DND-41 (cell line): ENCODE measurements around the gene ATP9B.
"Not testable (repeated sequence)": the region's sequence is repeated elsewhere in the genome, so short reads cannot be mapped to it uniquely, and the experiment has no call there.

ENCODE experiments used
- ATAC-seq: fragments of 200-7000 bp; cut with Tn5 transposase; 3 replicates; pipeline ENCODE4 v1.9.1; 2021; ENCODE audit warnings: low read depth; ENCODE audit not compliant: insufficient read depth
- DNase-seq: peaks from one replicate; pipeline ENCODE4 v3.0.0-alpha.2; 2020
- H2AFZ ChIP-seq: 2 replicates; pipeline ENCODE4 v1.6.0; 2012; ENCODE audit warnings: low read depth, low read length
- H3K27ac ChIP-seq: 2 replicates; pipeline ENCODE4 v1.5.1; 2012; ENCODE audit warnings: low read length, inconsistent platforms
- H3K27me3 ChIP-seq: fragments of 200-600 bp; sonication (generic); 2 replicates; pipeline ENCODE4 v1.6.0; 2012; ENCODE audit warnings: low read length, mild to moderate bottlenecking, inconsistent platforms; ENCODE audit not compliant: insufficient read depth, poor library complexity
- H3K36me3 ChIP-seq: 2 replicates; pipeline ENCODE4 v1.5.1; 2012; ENCODE audit warnings: low read length, inconsistent platforms; ENCODE audit not compliant: insufficient read depth
- H3K4me1 ChIP-seq: 2 replicates; pipeline ENCODE4 v1.5.1; 2012; ENCODE audit warnings: mild to moderate bottlenecking, low read length; ENCODE audit not compliant: insufficient read depth
- H3K4me2 ChIP-seq: 2 replicates; pipeline ENCODE4 v1.6.0; 2012; ENCODE audit warnings: mild to moderate bottlenecking, moderate library complexity, low read length, inconsistent platforms; ENCODE audit not compliant: insufficient read depth
- H3K4me3 ChIP-seq, 2 experiments: fragments of 200-600 bp in 1 of 2; shearing (Covaris generic) in 1 of 2; 2 replicates each; pipeline ENCODE4 v1.5.1; 2012 to 2016; ENCODE audit warnings: inconsistent platforms in 2 of 2, low read length in 2 of 2, mild to moderate bottlenecking in 2 of 2, low read depth in 1 of 2, moderate library complexity in 1 of 2
- H3K79me2 ChIP-seq: 2 replicates; pipeline ENCODE4 v1.6.0; 2012; ENCODE audit warnings: low read length, inconsistent platforms; ENCODE audit not compliant: insufficient read depth
- H3K9ac ChIP-seq: 2 replicates; pipeline ENCODE4 v1.6.0; 2012; ENCODE audit warnings: low read depth, mild to moderate bottlenecking, inconsistent platforms, low read length, moderate library complexity
- H3K9me3 ChIP-seq: 2 replicates; pipeline ENCODE4 v1.5.1; 2012; ENCODE audit warnings: low read length, moderate library complexity, mild to moderate bottlenecking, inconsistent platforms; ENCODE audit not compliant: insufficient read depth, severe bottlenecking
- H4K20me1 ChIP-seq: 2 replicates; pipeline ENCODE4 v1.6.0; 2012; ENCODE audit warnings: low read length; ENCODE audit not compliant: insufficient read depth
- EZH2 ChIP-seq: IDR thresholded peaks from 3 replicates; pipeline ENCODE4 v1.6.1; 2012; ENCODE audit warnings: borderline replicate concordance, low read depth, mild to moderate bottlenecking, moderate library complexity, low read length, inconsistent platforms; ENCODE audit not compliant: severe bottlenecking
- TF ChIP-seq, protein P1 (sequence below): IDR thresholded peaks from 2 replicates; pipeline ENCODE4 v1.5.1; 2012; ENCODE audit warnings: borderline replicate concordance, low read length, moderate library complexity, mild to moderate bottlenecking; ENCODE audit not compliant: poor library complexity, severe bottlenecking; ENCODE audit errors: extremely low read depth

ATP9B gene

DNA sequence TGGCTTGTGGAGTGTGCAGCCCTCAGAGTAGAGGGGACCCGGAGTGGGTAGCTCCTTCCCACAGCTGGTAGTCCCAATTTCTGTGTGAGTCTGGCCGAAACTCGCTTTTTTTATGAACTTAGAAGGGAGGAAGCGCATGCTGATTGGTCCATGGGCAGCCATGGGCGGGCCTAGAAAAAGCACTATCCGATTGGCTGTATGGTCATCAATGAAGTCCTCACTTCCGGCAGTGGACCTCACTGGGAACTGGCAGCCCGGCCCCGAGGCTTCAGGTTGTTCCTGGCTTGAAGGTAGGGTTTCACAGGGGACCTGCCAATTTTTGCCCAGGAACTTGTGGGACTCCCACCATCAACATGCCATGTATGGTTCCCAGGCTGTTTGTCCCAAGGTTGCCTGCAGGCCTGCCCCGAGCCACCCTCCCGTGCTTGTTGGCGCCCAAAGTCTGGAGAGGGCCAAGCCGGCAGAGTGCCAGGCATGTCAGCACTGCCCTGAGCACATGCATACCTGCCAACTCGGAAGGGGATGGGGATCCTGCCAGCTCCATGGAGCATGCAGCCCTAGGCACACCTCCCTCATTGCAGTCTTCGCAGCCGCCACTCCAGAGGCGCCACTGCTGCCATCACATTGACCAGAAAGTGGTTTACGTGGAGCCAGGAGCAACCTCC lies 98.5 kb downstream of the ATP9B start:
- no peaks in the 10 kb centered on the region for H3K4me1 ChIP-seq
- TF ChIP-seq, protein P1, sequence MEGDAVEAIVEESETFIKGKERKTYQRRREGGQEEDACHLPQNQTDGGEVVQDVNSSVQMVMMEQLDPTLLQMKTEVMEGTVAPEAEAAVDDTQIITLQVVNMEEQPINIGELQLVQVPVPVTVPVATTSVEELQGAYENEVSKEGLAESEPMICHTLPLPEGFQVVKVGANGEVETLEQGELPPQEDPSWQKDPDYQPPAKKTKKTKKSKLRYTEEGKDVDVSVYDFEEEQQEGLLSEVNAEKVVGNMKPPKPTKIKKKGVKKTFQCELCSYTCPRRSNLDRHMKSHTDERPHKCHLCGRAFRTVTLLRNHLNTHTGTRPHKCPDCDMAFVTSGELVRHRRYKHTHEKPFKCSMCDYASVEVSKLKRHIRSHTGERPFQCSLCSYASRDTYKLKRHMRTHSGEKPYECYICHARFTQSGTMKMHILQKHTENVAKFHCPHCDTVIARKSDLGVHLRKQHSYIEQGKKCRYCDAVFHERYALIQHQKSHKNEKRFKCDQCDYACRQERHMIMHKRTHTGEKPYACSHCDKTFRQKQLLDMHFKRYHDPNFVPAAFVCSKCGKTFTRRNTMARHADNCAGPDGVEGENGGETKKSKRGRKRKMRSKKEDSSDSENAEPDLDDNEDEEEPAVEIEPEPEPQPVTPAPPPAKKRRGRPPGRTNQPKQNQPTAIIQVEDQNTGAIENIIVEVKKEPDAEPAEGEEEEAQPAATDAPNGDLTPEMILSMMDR = no peak
- TF ChIP-seq EZH2 = no peak
- no peaks in the 10 kb centered on the region for H3K79me2 ChIP-seq
- DNase-seq (no peak), ATAC-seq (no peak)
- H4K20me1 ChIP-seq = no peaks in the 10 kb centered on the region
- H3K36me3 ChIP-seq = peaks cover 37% of the 10 kb centered on the region
- no peak overlapping the region for H2AFZ ChIP-seq
- H3K27ac ChIP-seq = no peak overlapping the region
- H3K4me2 ChIP-seq = no peak overlapping the region
- H3K4me3 ChIP-seq = no peak overlapping the region
- no peak overlapping the region for H3K9ac ChIP-seq
- no peaks in the 10 kb centered on the region for H3K9me3 ChIP-seq
- no peaks in the 10 kb centered on the region for H3K27me3 ChIP-seq

DNA sequence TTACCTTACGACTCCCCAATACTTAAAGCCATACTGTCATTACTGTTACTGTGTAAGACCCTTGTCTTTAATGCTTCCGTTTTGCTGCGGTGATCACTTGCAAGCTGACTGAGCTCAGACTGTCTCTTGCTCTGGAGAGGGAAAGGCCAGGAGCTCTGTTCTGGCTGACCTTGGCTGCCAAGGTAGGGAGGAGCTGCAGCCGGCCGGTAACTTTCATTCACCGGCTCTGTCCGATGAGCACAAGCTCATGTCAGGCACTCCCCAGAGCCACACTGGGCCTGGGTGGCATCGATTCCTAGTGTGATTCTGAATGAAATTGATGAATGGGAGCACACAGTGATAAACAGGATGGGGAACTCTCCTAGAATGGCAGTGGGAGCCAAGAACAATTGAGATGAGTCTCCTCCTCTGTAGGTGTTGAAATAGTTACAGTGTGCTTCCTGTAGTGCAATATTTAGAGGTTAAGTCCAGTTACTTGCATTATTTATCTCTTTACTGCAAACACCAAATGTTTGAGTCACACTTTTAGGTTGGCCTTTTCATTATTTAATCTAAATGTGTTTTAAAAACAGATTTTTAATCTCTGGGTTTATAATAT lies 100.9 kb downstream of the ATP9B start:
- Histone ChIP-seq H3K36me3 (peaks cover 34% of the 10 kb centered on the region), H3K79me2 (no peaks in the 10 kb centered on the region), H3K27me3 (no peaks in the 10 kb centered on the region), H4K20me1 (no peaks in the 10 kb centered on the region), H3K9me3 (no peaks in the 10 kb centered on the region), H2AFZ (no peak overlapping the region), H3K4me3 (no peak overlapping the region), H3K9ac (no peak overlapping the region), H3K4me2 (no peak overlapping the region), H3K27ac (no peak overlapping the region), H3K4me1 (no peaks in the 10 kb centered on the region)
- no peak for ATAC-seq
- TF ChIP-seq EZH2 = no peak
- TF ChIP-seq, protein P1 = no peak
- DNase-seq = no peak

DNA sequence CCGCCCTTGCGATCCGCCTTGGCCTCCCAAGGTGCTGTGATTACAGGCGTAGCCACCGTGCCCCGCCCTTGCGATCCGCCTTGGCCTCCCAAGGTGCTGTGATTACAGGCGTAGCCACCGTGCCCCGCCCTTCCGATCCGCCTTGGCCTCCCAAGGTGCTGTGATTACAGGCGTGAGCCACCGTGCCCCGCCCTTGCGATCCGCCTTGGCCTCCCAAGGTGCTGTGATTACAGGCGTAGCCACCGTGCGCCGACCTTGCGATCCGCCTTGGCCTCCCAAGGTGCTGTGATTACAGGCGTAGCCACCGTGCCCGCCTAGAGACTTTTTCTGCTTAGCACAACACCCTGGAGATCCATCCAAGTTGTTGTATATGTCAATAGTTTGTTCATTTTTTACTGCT lies 103.1 kb downstream of the ATP9B start:
- peaks cover 24% of the 10 kb centered on the region for H3K36me3 ChIP-seq
- not testable (repeated sequence) for H3K9me3 ChIP-seq, H3K79me2 ChIP-seq, ATAC-seq, H4K20me1 ChIP-seq, DNase-seq, H3K27ac ChIP-seq, H3K4me2 ChIP-seq, H3K4me1 ChIP-seq, H2AFZ ChIP-seq, H3K4me3 ChIP-seq, H3K9ac ChIP-seq, H3K27me3 ChIP-seq

DNA sequence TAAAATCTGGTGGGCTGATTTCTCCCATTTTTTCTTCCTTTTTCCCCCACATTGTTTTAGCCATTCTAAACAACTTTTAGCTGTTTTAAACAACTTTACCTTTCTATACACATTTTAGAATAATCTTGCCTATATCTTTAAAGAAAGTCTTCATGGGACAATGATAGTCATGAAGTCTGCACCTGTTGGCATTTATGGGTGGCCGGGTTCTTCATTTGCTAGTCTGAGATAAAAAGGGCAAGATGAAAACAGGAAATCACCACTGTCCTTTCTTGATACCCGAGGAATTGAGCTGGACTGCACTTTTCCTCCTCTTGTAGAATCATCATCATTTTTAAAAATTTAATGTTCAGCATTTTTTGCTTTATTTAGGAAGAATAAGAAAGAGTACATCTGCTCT lies 104.5 kb downstream of the ATP9B start:
- no peaks in the 10 kb centered on the region for H3K27me3 ChIP-seq
- no peak overlapping the region for H3K9ac ChIP-seq
- peaks cover 21% of the 10 kb centered on the region; the same call in 1 of the 2 replicates for H3K36me3 ChIP-seq
- no peaks in the 10 kb centered on the region for H3K9me3 ChIP-seq
- no peaks in the 10 kb centered on the region for H4K20me1 ChIP-seq
- H3K4me2 ChIP-seq = no peak overlapping the region
- H3K4me1 ChIP-seq = no peaks in the 10 kb centered on the region
- no peak for DNase-seq
- ATAC-seq = no peak
- no peaks in the 10 kb centered on the region for H3K79me2 ChIP-seq
- H3K27ac ChIP-seq = no peak overlapping the region
- no peak overlapping the region for H3K4me3 ChIP-seq
- TF ChIP-seq, protein P1 = no peak
- TF ChIP-seq EZH2 = no peak
- no peak overlapping the region for H2AFZ ChIP-seq
